Measurements from ENCODE around the gene CNR2.
"Not testable (repeated sequence)": the region's sequence is repeated elsewhere in the genome, so short reads cannot be mapped to it uniquely, and the experiment has no call there.

CNR2 gene

DNA sequence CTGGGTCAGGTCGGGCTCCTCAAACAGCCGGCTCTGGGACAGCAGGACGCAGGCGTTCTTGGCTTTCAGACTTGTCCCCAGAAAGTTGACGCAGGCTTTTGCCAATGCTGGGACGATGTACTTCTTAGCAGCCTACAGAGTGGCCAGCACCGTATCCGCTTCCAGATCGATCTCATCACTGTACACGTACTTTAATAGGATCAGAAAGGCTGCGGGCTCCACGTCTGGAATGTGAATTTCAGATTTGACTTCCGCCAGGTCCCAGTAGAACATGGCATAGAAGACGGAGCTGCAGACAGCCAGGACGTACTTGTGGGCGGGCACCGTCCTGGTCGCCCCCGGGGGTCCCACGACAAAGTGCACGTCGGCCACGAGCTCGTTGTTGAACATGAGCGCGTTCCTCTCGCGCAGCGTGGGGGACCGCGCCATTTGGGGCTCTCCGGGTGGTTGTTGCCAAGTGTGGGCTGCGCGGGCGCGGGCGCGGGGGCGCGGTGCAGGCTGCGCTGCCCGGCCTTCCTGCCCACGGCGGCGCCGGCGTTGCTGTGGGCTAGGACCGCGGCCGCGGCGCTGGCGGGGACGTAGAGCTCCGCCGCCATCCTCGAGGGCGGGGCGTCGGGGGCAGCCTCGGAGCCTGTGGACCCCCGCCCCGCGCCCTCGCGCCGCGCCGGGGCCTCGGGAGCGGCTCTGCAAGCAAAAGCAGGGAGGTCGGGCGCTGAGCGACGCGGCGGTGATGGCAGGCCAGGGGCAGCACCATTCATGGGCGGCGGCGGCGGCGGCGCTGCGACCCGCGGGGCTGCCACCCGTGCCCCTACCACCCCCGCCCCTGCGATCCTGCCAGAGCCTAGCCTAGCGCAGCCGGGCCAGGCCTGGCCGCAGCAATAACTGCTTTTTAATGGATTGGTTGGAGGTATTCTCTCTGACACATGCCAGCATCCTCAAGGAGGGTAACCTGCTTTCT, 10.6 kb downstream of the CNR2 start:
- DNase-seq (ENCODE audit: low read depth, low spot score) = no peak
- in situ Hi-C loops (cut with HindIII; ENCODE audit: low sequenced_read_pairs) = no loop called here
- TF ChIP-seq CTCF (IDR thresholded peaks at IDR 0.05; ENCODE audit: low read depth, low read length) = no peak
- no peak overlapping the region for H3K4me3 ChIP-seq (ENCODE audit: low read depth, low read length)

- H3K4me3 ChIP-seq (ENCODE audit: low read depth, low read length); DNase-seq (ENCODE audit: low read depth, low spot score); in situ Hi-C loops (cut with HindIII; ENCODE audit: low sequenced_read_pairs): not testable (repeated sequence)
These were observed 13.1 kb downstream of the CNR2 start for GRCh38 chr1:23900017-23900416.

DNA sequence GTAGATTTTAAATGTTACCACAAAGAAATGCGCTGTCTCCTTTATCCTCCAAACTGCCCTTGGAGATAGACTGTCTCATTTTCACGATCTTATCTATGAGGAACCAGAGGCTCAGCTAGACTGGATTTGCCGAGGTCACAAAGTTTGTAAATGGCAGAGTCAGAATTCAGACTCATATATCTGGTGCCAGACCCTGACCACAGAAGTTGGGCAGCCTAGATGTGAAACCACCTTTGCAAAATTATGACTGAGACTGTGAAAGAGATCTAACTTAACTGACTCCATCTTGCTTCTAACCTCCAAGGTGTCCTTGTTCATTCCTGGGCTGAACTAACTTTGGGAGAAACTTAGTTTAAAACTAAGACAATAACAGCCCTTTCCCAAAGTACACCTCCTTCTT, 14.1 kb downstream of the CNR2 start:
- no peak for DNase-seq (ENCODE audit: low read depth, low spot score)
- TF ChIP-seq CTCF (IDR thresholded peaks at IDR 0.05; ENCODE audit: low read depth, low read length) = no peak
- in situ Hi-C loops (cut with HindIII; ENCODE audit: low sequenced_read_pairs) = no loop called here
- H3K4me3 ChIP-seq (ENCODE audit: low read depth, low read length) = no peak overlapping the region

DNA sequence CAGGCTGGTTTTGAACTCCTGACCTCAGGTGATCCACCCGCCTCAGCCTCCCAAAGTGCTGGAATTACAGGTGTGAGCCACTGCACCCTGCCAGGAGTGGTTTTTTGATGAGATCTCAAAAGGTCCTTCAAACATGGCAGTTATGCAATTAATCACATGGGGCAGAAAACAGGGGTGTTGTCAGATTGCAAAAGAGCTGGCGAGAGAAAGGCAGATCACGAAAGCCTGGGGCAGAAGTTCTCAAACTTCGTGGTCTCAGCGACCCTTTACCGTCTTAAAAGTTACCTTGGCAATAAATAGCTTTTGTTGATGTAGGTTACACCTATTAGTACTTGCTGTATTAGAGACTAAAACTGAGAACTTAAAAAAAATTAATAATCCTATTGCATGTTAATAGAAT, 16.1 kb downstream of the CNR2 start:
- in situ Hi-C loops (cut with HindIII; ENCODE audit: low sequenced_read_pairs) = no loop called here
- no peak overlapping the region for H3K4me3 ChIP-seq (ENCODE audit: low read depth, low read length)
- no peak for TF ChIP-seq CTCF (IDR thresholded peaks at IDR 0.05; ENCODE audit: low read depth, low read length)
- DNase-seq (ENCODE audit: low read depth, low spot score) = no peak

GRCh38 chr1:23896491-23896890, 16.7 kb downstream of the CNR2 start:
- in situ Hi-C loops (cut with HindIII; ENCODE audit: low sequenced_read_pairs) = no loop called here
- H3K4me3 ChIP-seq (ENCODE audit: low read depth, low read length) = no peak overlapping the region
- DNase-seq (ENCODE audit: low read depth, low spot score) = no peak
- no peak for TF ChIP-seq CTCF (IDR thresholded peaks at IDR 0.05; ENCODE audit: low read depth, low read length)

DNA sequence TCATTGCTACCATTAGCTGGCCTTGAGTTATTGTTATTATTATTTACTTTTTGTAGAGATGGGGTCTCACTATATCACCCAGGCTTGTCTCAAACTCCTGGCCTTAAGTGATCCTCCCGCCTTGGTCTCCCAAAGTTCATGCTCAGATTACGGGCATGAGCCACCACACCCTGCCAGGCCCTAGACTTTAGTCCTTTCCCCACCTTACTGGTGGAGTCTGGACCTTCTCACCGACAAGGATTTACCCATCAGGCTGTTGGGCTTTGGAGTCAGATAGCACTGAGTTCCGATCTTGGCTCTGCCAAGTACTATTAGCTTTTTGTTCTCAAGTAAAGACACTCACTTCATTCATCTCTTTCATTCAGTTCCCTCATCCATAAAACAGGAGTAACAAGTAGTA, 17.2 kb downstream of the CNR2 start:
- TF ChIP-seq CTCF (IDR thresholded peaks at IDR 0.05; ENCODE audit: low read depth, low read length) = no peak
- no peak for DNase-seq (ENCODE audit: low read depth, low spot score)
- no peak overlapping the region for H3K4me3 ChIP-seq (ENCODE audit: low read depth, low read length)
- in situ Hi-C loops (cut with HindIII; ENCODE audit: low sequenced_read_pairs) = no loop called here

- in situ Hi-C loops (cut with HindIII; ENCODE audit: low sequenced_read_pairs) = no loop called here
- no peak for DNase-seq (ENCODE audit: low read depth, low spot score)
These were observed 18.1 kb downstream of the CNR2 start for GRCh38 chr1:23895082-23895481.

More at GRCh38 chr1:23895082-23895481, 18.1 kb downstream of the CNR2 start:
- H3K4me3 ChIP-seq (ENCODE audit: low read depth, low read length) = no peak overlapping the region
- no peak for TF ChIP-seq CTCF (IDR thresholded peaks at IDR 0.05; ENCODE audit: low read depth, low read length)
